ENCODE data around the gene GP9. TPM values are rescaled to one million over a fixed set of nuclear protein-coding genes. Genes with fewer than 3 reads are reported as not detected.
"Not testable (repeated sequence)": the region's sequence is repeated elsewhere in the genome, so short reads cannot be mapped to it uniquely, and the experiment has no call there.

Gene GP9
- polyA plus RNA-seq, 1 donor from 2014 or later: not detected

GRCh38 chr3:129087138-129087702, 26.6 kb downstream of the GP9 start:
- Histone ChIP-seq H3K36me3 (ENCODE audit: insufficient read depth, low read length) (no peaks in the 10 kb centered on the region), H3K79me2 (replicated peaks; ENCODE audit: insufficient read depth, low read length) (no peaks in the 10 kb centered on the region), H4K20me1 (ENCODE audit: insufficient read depth) (no peaks in the 10 kb centered on the region), H3K27ac (ENCODE audit: low read length) (no peak overlapping the region), H3K27me3 (ENCODE audit: insufficient read depth, low read depth, low read length) (no peaks in the 10 kb centered on the region), H3F3A (ENCODE audit: insufficient read depth, low read length, poor library complexity, severe bottlenecking) (no peaks in the 10 kb centered on the region), H3K4me2 (ENCODE audit: low read length) (no peak overlapping the region), H3K9me3 (ENCODE audit: low read length) (no peaks in the 10 kb centered on the region), H2AFZ (ENCODE audit: low read depth, low read length) (no peak overlapping the region), H3K9ac (ENCODE audit: low read length) (no peak overlapping the region), H3K4me3 (ENCODE audit: low read length) (no peak overlapping the region), H3K9me2 (ENCODE audit: insufficient read depth, low read length) (no peaks in the 10 kb centered on the region)
- TF ChIP-seq TAF1 (IDR thresholded peaks at IDR 0.05; ENCODE audit: low read depth): no peak
- TF ChIP-seq MXI1 (conservative IDR thresholded peaks at IDR 0.05; ENCODE audit: poor library complexity, severe bottlenecking): no peak
- TF ChIP-seq POLR2AphosphoS5 (IDR thresholded peaks at IDR 0.05): no peak
- TF ChIP-seq REST (IDR thresholded peaks at IDR 0.05; ENCODE audit: borderline replicate concordance): no peak
- TF ChIP-seq EZH2 (IDR thresholded peaks at IDR 0.05; ENCODE audit: borderline replicate concordance, insufficient read depth, low read length, poor library complexity, severe bottlenecking): no peak
- no peak for TF ChIP-seq CTCF (IDR thresholded peaks at IDR 0.05; ENCODE audit: poor library complexity, severe bottlenecking)
- no peak for TF ChIP-seq RAD21 (conservative IDR thresholded peaks at IDR 0.05)
- TF ChIP-seq EP300 (conservative IDR thresholded peaks at IDR 0.05; ENCODE audit: poor library complexity, severe bottlenecking): no peak

GRCh38 chr3:129087904-129088303, 27.3 kb downstream of the GP9 start:
- not testable (repeated sequence) for H3K79me2 ChIP-seq (replicated peaks; ENCODE audit: insufficient read depth, low read length); H3K9ac ChIP-seq (ENCODE audit: low read length); H3K4me2 ChIP-seq (ENCODE audit: low read length); H2AFZ ChIP-seq (ENCODE audit: low read depth, low read length); H3K9me3 ChIP-seq (ENCODE audit: low read length); H4K20me1 ChIP-seq (ENCODE audit: insufficient read depth); H3K27ac ChIP-seq (ENCODE audit: low read length); H3F3A ChIP-seq (ENCODE audit: insufficient read depth, low read length, poor library complexity, severe bottlenecking); H3K9me2 ChIP-seq (ENCODE audit: insufficient read depth, low read length); H3K36me3 ChIP-seq (ENCODE audit: insufficient read depth, low read length); H3K27me3 ChIP-seq (ENCODE audit: insufficient read depth, low read depth, low read length); H3K4me3 ChIP-seq (ENCODE audit: low read length)

- not testable (repeated sequence) for H4K20me1 ChIP-seq (ENCODE audit: insufficient read depth); H3K4me3 ChIP-seq (ENCODE audit: low read length); H3F3A ChIP-seq (ENCODE audit: insufficient read depth, low read length, poor library complexity, severe bottlenecking); H3K79me2 ChIP-seq (replicated peaks; ENCODE audit: insufficient read depth, low read length); H2AFZ ChIP-seq (ENCODE audit: low read depth, low read length); H3K9me3 ChIP-seq (ENCODE audit: low read length); H3K4me2 ChIP-seq (ENCODE audit: low read length); H3K36me3 ChIP-seq (ENCODE audit: insufficient read depth, low read length); H3K9ac ChIP-seq (ENCODE audit: low read length); H3K9me2 ChIP-seq (ENCODE audit: insufficient read depth, low read length); H3K27me3 ChIP-seq (ENCODE audit: insufficient read depth, low read depth, low read length); H3K27ac ChIP-seq (ENCODE audit: low read length)
Observed at GRCh38 chr3:129088312-129088711, 27.7 kb downstream of the GP9 start.
